ENCODE data around the gene TRMT2A. TPM values are rescaled to one million over a fixed set of nuclear protein-coding genes. Genes with fewer than 3 reads are reported as not detected.

Gene TRMT2A
- total RNA-seq, 6 experiments from 2014 or later = 26.9 to 54.6 (median 29.1) TPM

GRCh38 chr22:20086101-20086599 lies 30.9 kb downstream of the TRMT2A start:
- H3K4me1 ChIP-seq = peaks cover 0 to 44% (median 26%) of the 10 kb centered on the region in 4 donors
- H3K4me3 ChIP-seq = no peak overlapping the region
- ATAC-seq (no peak), DNase-seq (no peak)
- no peak for TF ChIP-seq POLR2A (IDR thresholded peaks at IDR 0.05)
- TF ChIP-seq, protein P1, sequence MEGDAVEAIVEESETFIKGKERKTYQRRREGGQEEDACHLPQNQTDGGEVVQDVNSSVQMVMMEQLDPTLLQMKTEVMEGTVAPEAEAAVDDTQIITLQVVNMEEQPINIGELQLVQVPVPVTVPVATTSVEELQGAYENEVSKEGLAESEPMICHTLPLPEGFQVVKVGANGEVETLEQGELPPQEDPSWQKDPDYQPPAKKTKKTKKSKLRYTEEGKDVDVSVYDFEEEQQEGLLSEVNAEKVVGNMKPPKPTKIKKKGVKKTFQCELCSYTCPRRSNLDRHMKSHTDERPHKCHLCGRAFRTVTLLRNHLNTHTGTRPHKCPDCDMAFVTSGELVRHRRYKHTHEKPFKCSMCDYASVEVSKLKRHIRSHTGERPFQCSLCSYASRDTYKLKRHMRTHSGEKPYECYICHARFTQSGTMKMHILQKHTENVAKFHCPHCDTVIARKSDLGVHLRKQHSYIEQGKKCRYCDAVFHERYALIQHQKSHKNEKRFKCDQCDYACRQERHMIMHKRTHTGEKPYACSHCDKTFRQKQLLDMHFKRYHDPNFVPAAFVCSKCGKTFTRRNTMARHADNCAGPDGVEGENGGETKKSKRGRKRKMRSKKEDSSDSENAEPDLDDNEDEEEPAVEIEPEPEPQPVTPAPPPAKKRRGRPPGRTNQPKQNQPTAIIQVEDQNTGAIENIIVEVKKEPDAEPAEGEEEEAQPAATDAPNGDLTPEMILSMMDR (IDR thresholded peaks at IDR 0.05) = no peak
- WGBS (ENCODE audit: insufficient coverage, low coverage, low lambda C conversion rate, missing lambda C conversion rate) = 87% methylated on average over 11 of the region's 24 CpGs
- intact Hi-C loops (cut with DNase I) = no loop called here
- no peaks in the 10 kb centered on the region for H3K27me3 ChIP-seq
- H3K36me3 ChIP-seq = peaks cover 9 to 56% (median 34%) of the 10 kb centered on the region in 4 donors
- H3K9me3 ChIP-seq = no peaks in the 10 kb centered on the region
- no peak overlapping the region for H3K27ac ChIP-seq

- peaks cover 9 to 51% (median 31%) of the 10 kb centered on the region in 4 donors for H3K36me3 ChIP-seq
- no peak for TF ChIP-seq POLR2A (IDR thresholded peaks at IDR 0.05)
- TF ChIP-seq, protein P1 (IDR thresholded peaks at IDR 0.05) = no peak
- 90% methylated on average over 10 of the region's 20 CpGs for WGBS (ENCODE audit: insufficient coverage, low coverage, low lambda C conversion rate, missing lambda C conversion rate)
- no peak for ATAC-seq
- DNase-seq = no peak
- peaks cover 0 to 46% (median 28%) of the 10 kb centered on the region in 4 donors for H3K4me1 ChIP-seq
- intact Hi-C loops (cut with DNase I) = no loop called here
- peak overlapping the region in 2 of 3 donors; percentile 72 to 74 for H3K27ac ChIP-seq
- H3K27me3 ChIP-seq = no peaks in the 10 kb centered on the region
- H3K9me3 ChIP-seq = no peaks in the 10 kb centered on the region
- H3K4me3 ChIP-seq = no peak overlapping the region
Observed at GRCh38 chr22:20085651-20086050, 31.4 kb downstream of the TRMT2A start.

- 31% methylated on average over 18 of the region's 23 CpGs for WGBS (ENCODE audit: insufficient coverage, low coverage, low lambda C conversion rate, missing lambda C conversion rate)
- Histone ChIP-seq H3K27ac (peak overlapping the region in 2 of 3 donors; percentile 72 to 74), H3K27me3 (no peaks in the 10 kb centered on the region), H3K36me3 (peaks cover 2 to 42% (median 23%) of the 10 kb centered on the region in 4 donors), H3K4me3 (no peak overlapping the region), H3K4me1 (peaks cover 0 to 46% (median 28%) of the 10 kb centered on the region in 4 donors), H3K9me3 (no peaks in the 10 kb centered on the region)
- intact Hi-C loops (cut with DNase I) = no loop called here
- peak; percentile 46 to 60 (median 56) for ATAC-seq
- TF ChIP-seq, protein P1 (IDR thresholded peaks at IDR 0.05) = peak; percentile 18 to 37 (median 28)
- TF ChIP-seq POLR2A (IDR thresholded peaks at IDR 0.05) = no peak
- peak; percentile 76 to 92 (median 89) for DNase-seq
Observed at GRCh38 chr22:20084547-20085413, 32.2 kb downstream of the TRMT2A start.

DNA sequence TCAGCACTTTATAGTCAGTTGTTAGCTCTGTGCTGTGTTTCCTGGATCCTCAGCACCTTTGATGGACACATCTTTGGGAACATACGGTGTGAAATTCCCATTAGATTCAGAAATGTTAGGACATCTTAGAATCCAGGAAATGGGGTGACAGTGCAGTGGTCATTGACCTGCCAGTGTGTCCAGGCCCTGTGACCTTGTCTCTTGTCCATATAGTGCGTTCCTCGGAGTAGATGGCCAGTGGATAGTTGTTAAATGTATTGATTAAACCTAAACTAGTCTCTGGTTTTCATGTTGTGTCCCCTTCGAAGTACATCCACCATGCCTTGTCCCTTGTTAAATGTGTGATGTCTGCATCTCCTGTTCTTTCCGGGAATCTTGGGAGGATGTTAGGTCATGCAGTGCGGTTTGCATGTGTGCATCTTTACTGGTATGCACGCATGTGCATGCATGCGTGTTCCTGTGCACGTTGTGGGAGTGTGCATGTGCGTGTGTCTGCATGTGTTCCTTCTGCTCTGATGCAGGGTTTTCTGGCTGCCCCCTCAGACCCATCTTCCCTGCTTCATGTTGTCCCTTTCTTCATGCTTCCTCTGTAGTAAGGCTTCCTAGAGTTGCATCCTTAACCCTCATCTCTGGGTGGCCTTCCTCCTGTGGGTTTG lies 33.0 kb downstream of the TRMT2A start:
- H3K36me3 ChIP-seq = peaks cover 0 to 36% (median 18%) of the 10 kb centered on the region in 4 donors
- H3K4me3 ChIP-seq = no peak overlapping the region
- intact Hi-C loops (cut with DNase I) = no loop called here
- H3K4me1 ChIP-seq = peaks cover 0 to 46% (median 28%) of the 10 kb centered on the region in 4 donors
- 48% methylated on average over 5 of the region's 10 CpGs for WGBS (ENCODE audit: insufficient coverage, low coverage, low lambda C conversion rate, missing lambda C conversion rate)
- H3K27me3 ChIP-seq = no peaks in the 10 kb centered on the region
- H3K27ac ChIP-seq = peak overlapping the region in 2 of 3 donors; percentile 72 to 74
- ATAC-seq = no peak
- no peaks in the 10 kb centered on the region for H3K9me3 ChIP-seq
- TF ChIP-seq POLR2A (IDR thresholded peaks at IDR 0.05) = no peak
- TF ChIP-seq, protein P1 (IDR thresholded peaks at IDR 0.05) = no peak
- DNase-seq = peak in 1 of 3 donors; percentile 6
